Hematopoietic multipotent progenitor cell treated with erythropoietin and hydrocortisone succinate and interleukin-3 and kit ligand, for 4 days (in vitro differentiated cells): ENCODE data around the gene SCUBE3.

ENCODE experiments used
- DNase-seq: peaks from one replicate; pipeline ENCODE4 v3.0.0-alpha.2; 2015

The SCUBE3 gene

GRCh38 chr6:35214869-35215664, 1.3 kb downstream of the SCUBE3 start:
- DNase-seq, result no peak

DNA sequence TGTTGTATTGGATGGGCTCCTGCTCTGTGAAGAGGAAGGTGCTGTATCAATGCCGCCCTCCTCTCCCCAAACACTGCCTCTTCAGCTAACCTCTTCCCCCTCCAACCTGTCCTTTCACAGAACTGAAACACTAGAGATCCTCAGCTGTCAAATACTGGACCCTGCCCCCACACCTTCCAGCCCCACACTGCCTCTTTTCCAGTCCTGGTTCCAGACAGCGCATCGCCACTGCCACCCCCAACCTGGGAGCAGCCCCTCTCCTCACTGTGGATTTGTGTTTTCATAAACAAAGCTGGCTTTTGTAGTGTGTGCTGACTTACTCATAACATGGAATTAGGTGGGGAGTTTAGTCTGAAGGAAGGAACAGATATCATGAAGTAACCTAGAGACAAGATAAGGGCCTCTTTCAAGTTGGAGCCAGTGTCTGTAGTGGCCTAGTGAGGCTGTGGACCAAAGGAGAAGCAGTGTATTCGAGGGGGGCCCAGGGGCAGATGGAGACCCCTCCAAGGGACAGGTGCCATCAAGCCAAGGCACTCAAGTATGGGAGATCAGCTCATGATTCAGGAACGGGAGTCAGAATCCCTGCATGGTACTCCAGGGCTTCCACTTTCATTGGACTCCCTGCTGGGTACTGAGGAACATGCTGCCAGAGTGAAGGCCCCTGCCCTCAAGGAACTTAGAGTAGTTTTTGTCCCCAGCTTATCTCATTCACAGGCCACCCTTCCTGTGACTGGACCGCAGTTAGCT, 2.1 kb downstream of the SCUBE3 start:
- DNase-seq, result no peak

DNA sequence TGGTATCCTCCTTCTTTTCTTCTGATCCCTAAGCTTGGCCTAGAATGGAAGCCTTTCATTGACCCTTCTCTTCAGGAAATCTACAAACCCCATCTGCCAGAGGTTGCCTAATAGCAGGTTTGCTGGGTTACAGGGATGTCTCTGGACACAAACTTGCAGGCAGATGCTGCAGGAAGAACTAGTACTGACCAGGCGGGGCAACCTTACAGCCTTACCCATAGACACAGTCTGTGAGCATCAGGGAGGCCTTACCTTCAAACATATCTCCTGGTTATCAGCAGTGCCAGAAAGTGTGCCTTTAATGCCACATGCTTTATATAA, 2.6 kb downstream of the SCUBE3 start:
- DNase-seq, result no peak

DNA sequence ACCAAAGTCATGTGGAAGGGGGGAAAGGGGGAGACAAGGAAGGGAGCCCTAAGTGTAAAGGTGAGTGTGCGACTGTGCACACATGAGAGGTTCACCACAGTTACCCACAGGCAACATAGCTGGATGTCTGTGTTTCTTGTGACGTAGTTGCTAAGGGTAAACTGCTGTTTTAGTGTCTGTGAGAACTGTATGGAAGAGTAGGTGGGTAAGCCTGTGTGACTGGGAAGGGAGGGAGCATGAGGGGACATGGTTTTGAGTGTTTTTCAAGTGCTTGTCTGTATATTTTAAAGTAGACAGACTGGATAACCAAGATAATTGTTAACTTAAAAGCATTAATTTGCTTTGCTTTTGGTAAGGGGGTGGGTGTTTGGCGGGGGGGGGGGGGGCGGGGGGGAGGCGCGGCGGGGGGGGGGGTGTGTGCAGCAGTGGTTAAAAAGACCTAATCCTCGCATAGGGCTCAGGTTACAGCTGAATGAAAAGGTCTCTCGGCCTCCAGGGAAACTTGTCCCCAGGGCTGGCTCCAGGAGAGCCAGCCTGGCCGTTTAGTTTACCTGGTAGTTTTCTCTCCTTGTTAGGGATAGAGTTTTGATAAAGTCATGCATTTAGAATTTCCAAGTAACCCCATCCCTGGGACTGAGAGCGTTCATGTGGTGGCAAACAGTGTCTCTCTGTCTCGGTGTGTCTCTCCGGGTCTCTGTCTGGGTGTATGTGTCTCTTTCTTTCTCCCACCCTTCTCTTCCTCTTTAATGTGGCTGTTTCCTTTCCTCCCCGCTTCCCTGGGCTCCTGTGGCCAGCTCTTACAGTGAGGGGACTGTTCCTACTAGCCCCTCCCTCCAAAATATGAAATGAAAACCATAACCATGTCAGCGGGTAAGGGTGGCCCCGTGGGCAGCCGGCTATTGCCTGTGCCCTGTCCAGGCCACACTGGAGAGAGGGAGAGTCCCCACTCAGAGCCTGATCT, 3.4 kb downstream of the SCUBE3 start:
- DNase-seq, result no peak

GRCh38 chr6:35218021-35218420, 4.3 kb downstream of the SCUBE3 start:
- DNase-seq, result no peak

- DNase-seq, result no peak
Measured at GRCh38 chr6:35218456-35218855, 4.7 kb downstream of the SCUBE3 start.

- no peak for DNase-seq
Measured at GRCh38 chr6:35219683-35220326, 6.0 kb downstream of the SCUBE3 start.

DNA sequence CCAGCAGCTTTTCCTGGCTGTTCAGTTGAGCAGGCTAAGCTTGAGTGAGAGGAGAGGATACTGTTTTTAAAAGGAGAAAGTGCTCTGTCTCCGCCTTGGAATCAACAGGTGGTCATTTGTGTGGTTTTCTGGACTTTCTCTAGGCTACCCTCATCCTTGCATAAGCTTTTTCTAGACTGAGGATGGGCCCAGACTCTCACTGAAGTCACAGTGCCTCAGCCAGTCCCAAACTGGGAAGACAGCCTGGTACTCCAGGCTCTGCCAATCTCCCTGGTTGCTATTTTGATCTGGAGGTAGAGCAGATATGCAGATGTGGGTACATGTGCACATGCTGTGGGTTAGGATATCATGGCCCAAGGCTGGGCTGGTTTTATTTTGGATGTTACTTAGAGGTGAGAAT, 7.0 kb downstream of the SCUBE3 start:
- no peak for DNase-seq

DNA sequence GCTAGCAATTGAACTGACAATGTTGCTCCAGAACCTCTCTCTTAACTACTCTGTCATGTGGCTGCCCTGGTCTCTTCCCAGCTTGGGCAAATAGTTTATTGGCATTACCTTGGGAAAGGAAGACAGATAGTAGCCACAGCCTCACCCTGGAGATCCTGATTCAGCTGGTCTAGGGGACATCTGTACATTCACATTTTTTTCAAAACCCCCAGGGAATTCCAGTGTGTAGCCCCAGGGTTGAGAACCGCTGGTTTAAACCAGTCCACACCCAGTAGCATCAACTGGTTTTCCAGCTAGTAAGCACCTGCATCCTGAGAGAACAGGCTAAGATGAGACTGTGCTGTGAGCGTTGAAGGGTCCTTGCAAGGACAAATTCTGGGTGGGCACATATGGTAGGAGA, 9.6 kb downstream of the SCUBE3 start:
- DNase-seq, result no peak

- DNase-seq, result peak; percentile 64
Measured at GRCh38 chr6:35224720-35225119, 11.0 kb downstream of the SCUBE3 start.

DNA sequence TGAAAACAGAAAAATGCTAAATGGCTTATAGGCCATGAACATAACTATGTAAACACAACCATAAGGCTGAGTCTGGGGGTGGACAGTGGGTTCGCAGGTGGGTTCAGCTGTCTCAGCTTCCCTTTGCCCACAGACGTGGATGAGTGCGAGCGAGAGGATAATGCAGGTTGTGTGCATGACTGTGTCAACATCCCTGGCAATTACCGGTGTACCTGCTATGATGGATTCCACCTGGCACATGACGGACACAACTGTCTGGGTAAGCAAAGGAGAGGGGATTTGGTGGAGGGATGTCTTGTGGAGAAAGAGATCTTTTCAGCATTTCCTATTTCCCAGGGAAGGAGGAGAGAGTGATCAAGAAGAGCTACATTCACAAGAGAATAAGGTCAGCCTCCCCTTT, 14.7 kb downstream of the SCUBE3 start:
- no peak for DNase-seq

DNA sequence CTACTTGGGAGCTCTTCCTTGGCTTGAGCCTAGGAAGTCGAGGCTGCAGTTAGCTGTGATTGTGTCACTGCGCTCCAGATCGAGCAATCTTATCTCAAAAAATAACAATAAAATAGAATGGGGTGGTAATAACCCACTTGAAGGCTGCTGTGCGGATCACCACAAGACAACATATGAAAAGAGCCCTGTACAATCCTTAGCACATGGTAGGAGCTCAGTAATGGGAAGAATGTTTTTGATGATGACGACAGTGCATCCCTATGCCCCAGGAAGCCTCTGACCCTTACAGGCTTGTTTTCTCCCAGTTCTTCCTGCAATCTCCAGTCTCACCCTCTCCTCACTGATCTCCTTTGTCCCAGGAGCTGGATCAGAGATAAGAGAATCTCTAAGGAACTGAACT, 15.5 kb downstream of the SCUBE3 start:
- no peak for DNase-seq

DNA sequence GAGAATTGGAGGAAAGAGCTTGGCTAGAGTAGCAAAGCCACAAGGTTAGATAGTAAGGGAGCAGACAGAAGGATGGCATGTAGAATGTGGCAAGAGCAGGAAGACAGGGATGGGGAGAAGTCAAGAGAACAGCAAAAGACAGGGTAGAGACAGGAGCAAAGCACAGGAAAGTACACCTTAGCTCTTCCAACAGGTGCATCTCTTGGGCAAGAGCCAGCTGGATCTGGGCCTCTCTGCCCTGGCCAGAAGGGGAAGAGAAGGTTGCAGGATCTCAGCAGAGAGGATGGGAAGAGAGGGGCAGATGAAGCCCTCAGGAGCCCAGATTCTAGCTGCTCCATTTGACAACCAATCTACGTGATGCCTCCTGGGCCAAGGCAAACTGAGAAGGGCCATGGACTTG, 16.7 kb downstream of the SCUBE3 start:
- no peak for DNase-seq

DNA sequence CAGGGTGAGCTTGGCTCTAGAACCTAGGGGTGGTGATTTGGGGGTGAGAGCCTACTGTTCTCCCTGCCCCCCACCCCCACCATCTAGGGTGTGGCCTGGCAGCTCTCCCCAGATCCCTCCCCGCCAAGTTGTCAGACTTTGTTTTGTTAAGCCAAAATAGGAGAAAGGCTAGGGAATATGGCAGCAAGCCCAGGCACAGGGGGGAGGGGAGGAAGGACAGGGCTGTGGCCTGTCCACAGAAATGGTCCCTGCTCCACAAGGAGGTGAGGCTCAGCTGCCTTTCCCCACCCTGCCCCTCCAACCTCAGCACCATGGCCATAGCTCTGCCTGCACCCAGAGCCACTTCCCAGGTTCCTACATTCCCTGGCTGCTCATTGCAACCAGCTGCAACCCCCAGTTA, 17.2 kb downstream of the SCUBE3 start:
- DNase-seq, result no peak

GRCh38 chr6:35231563-35231962, 17.8 kb downstream of the SCUBE3 start:
- no peak for DNase-seq

- no peak for DNase-seq
Measured at GRCh38 chr6:35234901-35235300, 21.1 kb downstream of the SCUBE3 start.

GRCh38 chr6:35236223-35236622, 22.5 kb downstream of the SCUBE3 start:
- no peak for DNase-seq

GRCh38 chr6:35237476-35237875, 23.7 kb downstream of the SCUBE3 start:
- no peak for DNase-seq

DNA sequence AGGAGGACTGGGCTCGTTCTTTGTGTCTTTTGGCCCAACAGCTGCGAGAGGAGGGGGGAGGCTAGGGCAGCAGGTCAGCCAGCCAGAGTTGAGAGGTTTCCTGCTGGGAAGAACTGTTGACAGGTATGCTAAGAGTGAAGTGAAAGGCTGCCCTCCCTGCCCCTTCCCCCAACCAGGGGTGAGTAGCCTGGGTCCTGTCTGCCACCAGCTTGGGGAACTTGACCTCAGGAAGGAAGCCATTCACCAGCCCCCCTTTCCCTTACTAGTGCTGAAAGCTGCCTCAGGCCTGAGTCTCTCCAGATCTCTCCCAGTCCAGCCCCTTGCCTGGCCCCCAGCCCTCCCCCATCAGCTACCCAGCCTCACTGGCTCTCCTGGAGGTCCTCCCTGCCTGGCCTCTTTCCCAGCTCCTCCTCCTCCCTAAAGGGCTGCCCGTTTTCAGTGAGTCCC, 25.1 kb downstream of the SCUBE3 start:
- no peak for DNase-seq

- no peak for DNase-seq
Measured at GRCh38 chr6:35239581-35239980, 25.8 kb downstream of the SCUBE3 start.

- DNase-seq, result peak; percentile 74
Measured at GRCh38 chr6:35240838-35241801, 27.4 kb downstream of the SCUBE3 start.

DNA sequence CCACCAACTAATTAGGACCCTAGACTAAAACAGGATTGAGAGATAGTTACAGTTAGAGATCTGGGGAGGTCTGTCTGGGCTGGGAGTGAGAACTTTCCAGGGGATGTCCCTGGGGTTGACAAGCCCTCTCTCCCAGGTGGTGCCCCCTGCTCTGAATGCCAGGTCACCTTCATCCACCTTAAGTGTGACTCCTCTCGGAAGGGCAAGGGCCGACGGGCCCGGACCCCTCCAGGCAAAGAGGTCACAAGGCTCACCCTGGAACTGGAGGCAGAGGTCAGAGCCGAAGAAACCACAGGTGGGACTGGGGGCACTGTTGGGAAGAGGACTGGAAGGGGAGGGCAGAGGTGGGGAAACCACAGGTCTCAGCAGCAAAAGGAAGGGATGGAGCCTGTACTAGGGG, 28.7 kb downstream of the SCUBE3 start:
- DNase-seq, result no peak
